SK-N-SH (cell line): ENCODE measurements around the gene AGMO. TPM values are rescaled to one million over a fixed set of nuclear protein-coding genes. Genes with fewer than 3 reads are reported as not detected.

Experiments used
- CTCF ChIA-PET: fragments of 300-600, 350-600 bp; formaldehyde crosslinking; extraction: SDS; loops from one replicate; lab custom pipeline; 2021; lab: Yijun Ruan, JAX
- POLR2A ChIA-PET: fragments of 350-600 bp; sonication (Branson Sonifier 250); formaldehyde crosslinking; extraction: SDS; loops from one replicate; lab custom pipeline; 2020; ENCODE audit warnings: antibody characterized with exemption, inconsistent platforms; lab: Yijun Ruan, JAX
- DNase-seq: peaks from one replicate; pipeline ENCODE4 v3.0.0; 2012
- H2AFZ ChIP-seq: fragments of 200-600 bp; sonication (generic); 2 replicates; pipeline ENCODE4 v1.8.1; 2016; ENCODE audit warnings: antibody characterized with exemption, mild to moderate bottlenecking, low read depth
- H3F3A ChIP-seq: fragments of 200-600 bp; sonication (generic); replicated peaks from 2 replicates; pipeline ENCODE3; 2016; ENCODE audit warnings: antibody characterized with exemption, mild to moderate bottlenecking; ENCODE audit not compliant: insufficient read depth
- H3K27ac ChIP-seq, 2 experiments: fragments of 200-500 bp in 1 of 2; fragments of 200-600 bp in 1 of 2; sonication (Bioruptor generic) in 1 of 2; sonication (generic), shearing (Covaris generic) in 1 of 2; 2 replicates each; pipeline versions ENCODE4 v1.5.1 to v1.6.1; 2014 to 2016; ENCODE audit warnings: low read depth in 2 of 2, inconsistent platforms in 1 of 2, low read length in 1 of 2, mild to moderate bottlenecking in 1 of 2, mixed read lengths in 1 of 2
- H3K27me3 ChIP-seq: fragments of 200-600 bp; sonication (generic), shearing (Covaris generic); 2 replicates; pipeline ENCODE4 v1.6.1; 2016; ENCODE audit warnings: mixed run types; ENCODE audit not compliant: insufficient read depth
- H3K36me3 ChIP-seq, 2 experiments: fragments of 200-500 bp in 1 of 2; fragments of 200-600 bp in 1 of 2; sonication (Bioruptor generic) in 1 of 2; sonication (generic) in 1 of 2; replicated peaks in 1 of 2; 2 replicates each; pipeline versions ENCODE3 to v1.5.1; 2014 to 2016; ENCODE audit warnings: low read length in 1 of 2, mild to moderate bottlenecking in 1 of 2; ENCODE audit not compliant: insufficient read depth in 2 of 2, control insufficient read depth in 1 of 2
- H3K4me1 ChIP-seq, 2 experiments: fragments of 200-500 bp in 1 of 2; fragments of 200-600 bp in 1 of 2; sonication (Bioruptor generic) in 1 of 2; sonication (generic), shearing (Covaris generic) in 1 of 2; 2 replicates each; pipeline versions ENCODE4 v1.5.1 to v1.6.1; 2014 to 2016; ENCODE audit warnings: low read depth in 1 of 2, low read length in 1 of 2, mixed run types in 1 of 2; ENCODE audit not compliant: insufficient read depth in 2 of 2, control insufficient read depth in 1 of 2
- H3K4me2 ChIP-seq: fragments of 200-600 bp; sonication (generic), shearing (Covaris generic); 2 replicates; pipeline ENCODE4 v1.6.1; 2017; ENCODE audit warnings: mixed run types
- H3K4me3 ChIP-seq, 2 experiments: fragments of 200-500 bp in 1 of 2; fragments of 200-600 bp in 1 of 2; sonication (Bioruptor generic) in 1 of 2; sonication (generic), shearing (Covaris generic) in 1 of 2; 2 replicates each; pipeline versions ENCODE4 v1.5.1 to v1.8.1; 2014 to 2016; ENCODE audit warnings: low read depth in 2 of 2, inconsistent platforms in 1 of 2, low read length in 1 of 2, mild to moderate bottlenecking in 1 of 2, mixed read lengths in 1 of 2, moderate library complexity in 1 of 2
- H3K79me2 ChIP-seq: fragments of 200-600 bp; sonication (generic); 2 replicates; pipeline ENCODE4 v1.8.1; 2017; ENCODE audit warnings: mild to moderate bottlenecking; ENCODE audit not compliant: insufficient read depth
- H3K9ac ChIP-seq: fragments of 200-600 bp; sonication (generic); 2 replicates; pipeline ENCODE4 v1.6.1; 2017; ENCODE audit warnings: mixed run types
- H3K9me2 ChIP-seq: fragments of 200-600 bp; sonication (generic); 2 replicates; pipeline ENCODE4 v1.6.1; 2017; ENCODE audit warnings: mixed run types
- H3K9me3 ChIP-seq: fragments of 200-600 bp; sonication (generic); 2 replicates; pipeline ENCODE4 v1.6.1; 2017; ENCODE audit warnings: mixed run types, mild to moderate bottlenecking, moderate library complexity
- H4K20me1 ChIP-seq: fragments of 200-600 bp; sonication (generic); 2 replicates; pipeline ENCODE4 v1.6.1; 2017; ENCODE audit warnings: mild to moderate bottlenecking, mixed run types; ENCODE audit not compliant: insufficient read depth
- CHD2 ChIP-seq: fragments of 150-350 bp; IDR thresholded peaks from 2 replicates; pipeline ENCODE4 v1.6.1; 2018; ENCODE audit warnings: low read length; ENCODE audit not compliant: partially characterized antibody
- CTCF ChIP-seq: fragments of 200-600 bp; sonication (generic); IDR thresholded peaks from 2 replicates; pipeline ENCODE4 v1.6.1; 2017; ENCODE audit warnings: antibody characterized with exemption, mild to moderate bottlenecking, moderate library complexity
- ELF1 ChIP-seq: IDR thresholded peaks from 2 replicates; pipeline ENCODE4 v1.4.0; 2012
- FOSL2 ChIP-seq: IDR thresholded peaks from 2 replicates; pipeline ENCODE4 v1.4.0; 2012; ENCODE audit warnings: low read depth, mild to moderate bottlenecking, moderate library complexity, borderline replicate concordance
- FOXJ3 ChIP-seq: sonication (generic); formaldehyde crosslinking; IDR thresholded peaks from 2 replicates; pipeline ENCODE4 v1.5.1; 2020; ENCODE audit warnings: mild to moderate bottlenecking, missing genetic modification reagents
- FOXM1 ChIP-seq: IDR thresholded peaks from 2 replicates; pipeline ENCODE4 v1.4.0; 2012; ENCODE audit warnings: low read depth, mild to moderate bottlenecking
- GABPA ChIP-seq: IDR thresholded peaks from 2 replicates; pipeline ENCODE4 v1.4.0; 2012; ENCODE audit warnings: low read depth, mild to moderate bottlenecking
- GATA2 ChIP-seq: sonication (generic); formaldehyde crosslinking; IDR thresholded peaks from 2 replicates; pipeline ENCODE4 v1.5.0; 2020; ENCODE audit warnings: mild to moderate bottlenecking, missing genetic modification reagents
- JUND ChIP-seq: IDR thresholded peaks from 2 replicates; pipeline ENCODE4 v1.4.0; 2012
- PBX3 ChIP-seq: IDR thresholded peaks from 2 replicates; pipeline ENCODE4; 2012
- POLR2AphosphoS5 ChIP-seq: IDR thresholded peaks from 2 replicates; pipeline ENCODE4 v1.6.1; 2012; ENCODE audit warnings: low read depth, low read length
- RAD21 ChIP-seq: IDR thresholded peaks from 2 replicates; pipeline ENCODE4 v1.6.1; 2012; ENCODE audit warnings: mild to moderate bottlenecking, low read length
- RCOR1 ChIP-seq: fragments of 150-350 bp; IDR thresholded peaks from 2 replicates; pipeline ENCODE4 v1.6.1; 2017; ENCODE audit warnings: antibody characterized with exemption, low read length
- RFX5 ChIP-seq: IDR thresholded peaks from 2 replicates; pipeline ENCODE4 v1.6.1; 2012; ENCODE audit warnings: mild to moderate bottlenecking, improper control_type of control experiment, low read length
- RXRA ChIP-seq: IDR thresholded peaks from 2 replicates; pipeline ENCODE4 v1.4.0; 2012; ENCODE audit warnings: low read depth, mild to moderate bottlenecking, borderline replicate concordance
- SIN3A ChIP-seq: IDR thresholded peaks from 2 replicates; pipeline ENCODE4 v1.6.1; 2012; ENCODE audit warnings: low read depth, mild to moderate bottlenecking, low read length, moderate library complexity, borderline replicate concordance
- TCF12 ChIP-seq: IDR thresholded peaks from 2 replicates; pipeline ENCODE4 v1.4.0; 2012
- TEAD4 ChIP-seq: IDR thresholded peaks from 2 replicates; pipeline ENCODE4 v1.4.0; 2012; ENCODE audit warnings: mild to moderate bottlenecking, borderline replicate concordance; ENCODE audit not compliant: insufficient read depth
- ZBTB33 ChIP-seq: IDR thresholded peaks from 2 replicates; pipeline ENCODE4 v1.4.0; 2012; ENCODE audit warnings: low read depth, borderline replicate concordance
- WGBS: methylation state at CpG from one replicate; pipeline ENCODE4 v1.1.6; 2017; ENCODE audit warnings: low lambda C conversion rate; 5-methylcytosine and 5-hydroxymethylcytosine counted together
- polyA plus RNA-seq, 3 experiments: library from polyadenylated mRNA; depleted of rRNA; stranded (reverse); fragments of >200 nt; gene quantifications; 2 replicates each; pipeline ENCODE4 v1.2.3, GENCODE V29; 2012

Gene AGMO
- polyA plus RNA-seq, 1 of the 3 experiments (the other 2 are of a cell fraction): 0.05 TPM

- CTCF ChIA-PET: interaction anchor here (0.7 kb wide), 1 partner anchor 386 kb away, joined by 3 read pairs; no protein-coding TSS in a partner anchor
- no peaks in the 10 kb centered on the region for H3K9me2 ChIP-seq
- WGBS: 26% methylated on average over 1 of the region's 1 CpG
Measured at GRCh38 chr7:15370441-15370840, 191.4 kb downstream of the AGMO start.

More at GRCh38 chr7:15370441-15370840, 191.4 kb downstream of the AGMO start:
- POLR2A ChIA-PET: no interaction called here
- no peak for DNase-seq
- Histone ChIP-seq H3K4me3 (no peak overlapping the region), H2AFZ (no peak overlapping the region), H3K27me3 (no peaks in the 10 kb centered on the region), H3K4me2 (no peak overlapping the region), H3K36me3 (no peaks in the 10 kb centered on the region), H3K4me1 (no peaks in the 10 kb centered on the region), H3K9ac (no peak overlapping the region), H3K79me2 (no peaks in the 10 kb centered on the region), H4K20me1 (no peaks in the 10 kb centered on the region)
- TF ChIP-seq PBX3 (no peak), GABPA (no peak), ELF1 (no peak), GATA2 (CRISPR knock-in tag) (no peak), FOXM1 (no peak), CTCF (no peak), RFX5 (no peak), ZBTB33 (no peak), TCF12 (no peak), FOXJ3 (no peak), RXRA (no peak), CHD2 (no peak), FOSL2 (no peak), SIN3A (no peak), RCOR1 (no peak), POLR2AphosphoS5 (no peak), RAD21 (no peak), TEAD4 (no peak), JUND (no peak)
- TF ChIP-seq, all 33 proteins: peak for 0
- H3K27ac ChIP-seq: no peak overlapping the region
- no peaks in the 10 kb centered on the region for H3K9me3 ChIP-seq
- H3F3A ChIP-seq: no peaks in the 10 kb centered on the region
